ENCODE results near the gene HDAC5.

GRCh38 chr17:44112284-44113280 lies 10.9 kb downstream of the HDAC5 start:
- TF ChIP-seq CTCF (IDR thresholded peaks at IDR 0.05) (no peak), POLR2A (IDR thresholded peaks at IDR 0.05) (no peak), EP300 (IDR thresholded peaks at IDR 0.05; ENCODE audit: low read depth) (no peak)

Data from transverse colon (tissue), 3 donors.